IMR-90 (cell line): ENCODE measurements around the gene ALOXE3. TPM values are rescaled to one million over a fixed set of nuclear protein-coding genes. Genes with fewer than 3 reads are reported as not detected.

Experiments used
- ATAC-seq: fragments of 200-7000 bp; cut with Tn5 transposase; 2 replicates; pipeline ENCODE4 v1.9.1; 2020; ENCODE audit warnings: low read depth, mild to moderate bottlenecking, moderate library complexity
- BruUV-seq: library from RNA; stranded (reverse); fragments of 400-500 nt; replicated peaks from 2 replicates; lab custom pipeline; 2021; lab: Mats Ljungman, UMichigan
- CTCF ChIA-PET: fragments of 300-600 bp; formaldehyde crosslinking; extraction: SDS; loops from one replicate; lab custom pipeline; 2021; ENCODE audit warnings: antibody characterized with exemption; lab: Yijun Ruan, JAX
- POLR2A ChIA-PET: fragments of 300-600 bp; sonication (Branson Sonifier 250); formaldehyde crosslinking; loops from one replicate; lab custom pipeline; 2022; ENCODE audit warnings: antibody characterized with exemption; ENCODE audit not compliant: unreplicated experiment; lab: Charles Lee
- DNase-seq: peaks from one replicate; pipeline ENCODE4 v3.0.0; 2013
- H2AFZ ChIP-seq: replicated peaks from 2 replicates; pipeline ENCODE3; 2013; ENCODE audit warnings: low read length, mild to moderate bottlenecking; ENCODE audit not compliant: poor library complexity
- H2AK5ac ChIP-seq: 2 replicates; pipeline ENCODE4 v1.6.1; 2013; ENCODE audit warnings: low read depth, low read length, inconsistent platforms
- H2AK9ac ChIP-seq: replicated peaks from 2 replicates; pipeline ENCODE3; 2013; ENCODE audit warnings: mild to moderate bottlenecking, low read depth, low read length, moderate library complexity; ENCODE audit not compliant: poor library complexity
- H2BK120ac ChIP-seq: 2 replicates; pipeline ENCODE4 v1.6.1; 2013; ENCODE audit warnings: low read depth, low read length, inconsistent platforms
- H2BK15ac ChIP-seq: 3 replicates; pipeline ENCODE4 v1.6.1; 2013; ENCODE audit warnings: low read depth, low read length, inconsistent platforms
- H2BK20ac ChIP-seq: 2 replicates; pipeline ENCODE4 v1.6.1; 2013; ENCODE audit warnings: low read depth, mild to moderate bottlenecking, inconsistent platforms, low read length, moderate library complexity
- H2BK5ac ChIP-seq: 2 replicates; pipeline ENCODE4 v1.6.1; 2013; ENCODE audit warnings: mild to moderate bottlenecking, low read depth, low read length, inconsistent platforms; ENCODE audit not compliant: poor library complexity, severe bottlenecking
- H3K14ac ChIP-seq: replicated peaks from 2 replicates; pipeline ENCODE4 v1.6.1; 2013; ENCODE audit warnings: low read depth, low read length, inconsistent platforms
- H3K18ac ChIP-seq: 2 replicates; pipeline ENCODE4 v1.6.1; 2013; ENCODE audit warnings: low read depth, low read length, control low read depth
- H3K23ac ChIP-seq: 2 replicates; pipeline ENCODE4 v1.6.1; 2013; ENCODE audit warnings: low read depth, low read length, inconsistent platforms
- H3K27ac ChIP-seq: 2 replicates; pipeline ENCODE4 v1.5.1; 2013; ENCODE audit warnings: mild to moderate bottlenecking, control low read depth, low read length; ENCODE audit not compliant: insufficient read depth
- H3K27me3 ChIP-seq: 2 replicates; pipeline ENCODE4 v1.6.1; 2013; ENCODE audit warnings: low read length; ENCODE audit not compliant: control insufficient read depth, insufficient read depth
- H3K36me3 ChIP-seq: 2 replicates; pipeline ENCODE4 v1.6.1; 2013; ENCODE audit warnings: low read length, mixed read lengths; ENCODE audit not compliant: control insufficient read depth, insufficient read depth
- H3K4ac ChIP-seq: 2 replicates; pipeline ENCODE4 v1.6.1; 2013; ENCODE audit warnings: low read depth, low read length, inconsistent platforms
- H3K4me1 ChIP-seq: 2 replicates; pipeline ENCODE4 v1.6.1; 2013; ENCODE audit warnings: low read length, mixed read lengths; ENCODE audit not compliant: control insufficient read depth, insufficient read depth
- H3K4me2 ChIP-seq: 2 replicates; pipeline ENCODE4 v1.6.1; 2013; ENCODE audit warnings: low read depth, mild to moderate bottlenecking, control low read depth, low read length, moderate library complexity
- H3K4me3 ChIP-seq: 2 replicates; pipeline ENCODE4 v1.5.1; 2013; ENCODE audit warnings: low read depth, mild to moderate bottlenecking, control low read depth, low read length, moderate library complexity; ENCODE audit not compliant: insufficient read depth
- H3K56ac ChIP-seq: 2 replicates; pipeline ENCODE4 v1.6.1; 2013; ENCODE audit warnings: low read length, inconsistent platforms; ENCODE audit not compliant: insufficient read depth; ENCODE audit errors: extremely low read depth
- H3K79me1 ChIP-seq, 2 experiments: 2 replicates each; pipeline ENCODE4 v1.6.1; 2013; ENCODE audit warnings: low read length in 2 of 2, inconsistent platforms in 1 of 2, low read depth in 1 of 2
- H3K9ac ChIP-seq: 2 replicates; pipeline ENCODE4 v1.6.1; 2013; ENCODE audit warnings: low read depth, low read length, control low read depth
- H3K9me1 ChIP-seq: 2 replicates; pipeline ENCODE4 v1.6.1; 2013; ENCODE audit warnings: low read length, inconsistent platforms; ENCODE audit not compliant: insufficient read depth
- H3K9me3 ChIP-seq: 2 replicates; pipeline ENCODE4 v1.6.1; 2013; ENCODE audit warnings: low read length; ENCODE audit not compliant: control insufficient read depth, insufficient read depth
- H4K20me1 ChIP-seq: 2 replicates; pipeline ENCODE4 v1.6.1; 2013; ENCODE audit warnings: low read length, inconsistent platforms; ENCODE audit not compliant: insufficient read depth
- H4K5ac ChIP-seq: 2 replicates; pipeline ENCODE4 v1.6.1; 2013; ENCODE audit warnings: mild to moderate bottlenecking, low read depth, low read length, control low read depth
- H4K8ac ChIP-seq, 2 experiments: 2 replicates each; pipeline ENCODE4 v1.6.1; 2013; ENCODE audit warnings: low read depth in 2 of 2, low read length in 2 of 2, control low read depth in 1 of 2, inconsistent platforms in 1 of 2
- H4K91ac ChIP-seq: 2 replicates; pipeline ENCODE4 v1.6.1; 2013; ENCODE audit warnings: low read depth, low read length, inconsistent platforms; ENCODE audit not compliant: insufficient read depth
- BHLHE40 ChIP-seq: fragments of 150-350 bp; IDR thresholded peaks from 2 replicates; pipeline ENCODE4 v1.6.1; 2016; ENCODE audit warnings: mild to moderate bottlenecking, low read depth, low read length
- CEBPB ChIP-seq: IDR thresholded peaks from 2 replicates; pipeline ENCODE4 v1.6.1; 2012; ENCODE audit warnings: low read depth, low read length, improper control_type of control experiment
- CHD1 ChIP-seq: IDR thresholded peaks from 2 replicates; pipeline ENCODE4 v1.6.1; 2012; ENCODE audit warnings: low read depth, low read length, improper control_type of control experiment
- MAFK ChIP-seq: IDR thresholded peaks from 2 replicates; pipeline ENCODE4 v1.6.1; 2012; ENCODE audit warnings: low read depth, low read length, improper control_type of control experiment
- MAZ ChIP-seq: IDR thresholded peaks from 2 replicates; pipeline ENCODE4 v1.6.1; 2012; ENCODE audit warnings: low read depth, mild to moderate bottlenecking, low read length, improper control_type of control experiment, moderate library complexity, borderline replicate concordance
- MXI1 ChIP-seq: IDR thresholded peaks from 2 replicates; pipeline ENCODE4 v1.6.1; 2012; ENCODE audit warnings: low read depth, mild to moderate bottlenecking, low read length, moderate library complexity, borderline replicate concordance
- NFE2L2 ChIP-seq: fragments of 150-350 bp; IDR thresholded peaks from 2 replicates; pipeline ENCODE4 v1.6.1; 2016; ENCODE audit warnings: low read depth, mild to moderate bottlenecking, low read length
- POLR2A ChIP-seq: IDR thresholded peaks from 2 replicates; pipeline ENCODE4 v1.6.1; 2012; ENCODE audit warnings: mild to moderate bottlenecking, low read depth, low read length
- RAD21 ChIP-seq: IDR thresholded peaks from 2 replicates; pipeline ENCODE4 v1.6.1; 2012; ENCODE audit warnings: low read length, improper control_type of control experiment
- RFX5 ChIP-seq: IDR thresholded peaks from 2 replicates; pipeline ENCODE4 v1.8.0; 2012; ENCODE audit warnings: low read depth, mild to moderate bottlenecking, low read length, moderate library complexity
- SMC3 ChIP-seq: fragments of 150-350 bp; IDR thresholded peaks from 2 replicates; pipeline ENCODE4 v1.6.1; 2016; ENCODE audit warnings: low read depth, mild to moderate bottlenecking, antibody characterized with exemption, low read length, moderate library complexity
- USF2 ChIP-seq: fragments of 150-350 bp; IDR thresholded peaks from 2 replicates; pipeline ENCODE4 v1.6.1; 2017; ENCODE audit warnings: mild to moderate bottlenecking, antibody characterized with exemption, low read length, low read depth
- WGBS, 2 experiments: methylation state at CpG; one replicate each; pipeline versions ENCODE4 v1.1.5 to v1.1.7; 2013; ENCODE audit warnings: missing lambda C conversion rate in 2 of 2; ENCODE audit not compliant: insufficient read length in 1 of 2; ENCODE audit errors: extremely low coverage in 2 of 2; 5-methylcytosine and 5-hydroxymethylcytosine counted together
- dilution Hi-C: fragments of 300-500 bp; cut with HindIII; formaldehyde crosslinking; loops from one replicate; pipeline ENCODE4 v1.14.3; 2018; ENCODE audit warnings: low sequenced_read_pairs; ENCODE audit not compliant: unreplicated experiment
- in situ Hi-C: fragments of 300-500 bp; cut with MboI; formaldehyde crosslinking; loops from 3 replicates; pipeline ENCODE4 v1.14.3; 2019; ENCODE audit warnings: low sequenced_read_pairs, inconsistent platforms, mixed read lengths
- intact Hi-C: fragments of 100-400 bp; cut with micrococcal nuclease; formaldehyde crosslinking; loops from 2 replicates; pipeline ENCODE4 v1.10.0; 2022
- polyA plus RNA-seq, 3 experiments: library from polyadenylated mRNA; depleted of rRNA; stranded (reverse); fragments of >200 nt; gene quantifications; 2 replicates each; pipeline ENCODE4 v1.2.3, GENCODE V29; 2012; ENCODE audit warnings: low replicate concordance in 1 of 3
- total RNA-seq: library from RNA; depleted of rRNA; stranded (reverse); fragments of >200 nt; gene quantifications from 2 replicates; pipeline ENCODE4 v1.2.3, GENCODE V29; 2012
- TF ChIP-seq, protein P1 (sequence below): fragments of 150-350 bp; IDR thresholded peaks from 2 replicates; pipeline ENCODE4 v1.6.1; 2016; ENCODE audit warnings: low read depth, mild to moderate bottlenecking, low read length, moderate library complexity, borderline replicate concordance

ALOXE3 gene
- total and polyA plus RNA-seq, 2 of the 4 experiments (the other 2 are of a cell fraction) = under 0.01 to 0.26 TPM

DNA sequence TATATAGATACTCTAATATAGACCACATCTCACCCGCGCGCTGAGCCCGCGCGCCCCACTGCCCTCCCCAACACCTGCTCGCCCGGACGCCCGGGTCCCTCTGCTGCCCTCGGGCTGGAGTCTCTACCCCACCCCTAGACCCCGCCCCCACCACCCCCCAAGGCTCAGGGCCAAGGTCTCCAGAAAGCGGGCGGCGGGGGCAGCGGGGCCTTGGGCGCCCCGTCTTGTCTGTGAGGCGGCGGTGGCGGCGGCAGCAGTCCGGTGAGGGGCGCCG lies 3.0 kb upstream of the ALOXE3 start:
- no TSS peak for BruUV-seq
- H4K8ac ChIP-seq = no peak overlapping the region
- H3K18ac ChIP-seq = no peak overlapping the region
- H3K4me2 ChIP-seq = peak overlapping the region; percentile 86; the same call in 1 of the 2 replicates
- no peaks in the 10 kb centered on the region for H3K36me3 ChIP-seq
- H3K9me3 ChIP-seq = no peaks in the 10 kb centered on the region
- no peak overlapping the region for H2BK5ac ChIP-seq
- H3K56ac ChIP-seq = no peak overlapping the region
- H3K27me3 ChIP-seq = peaks cover 5% of the 10 kb centered on the region; the same call in 1 of the 2 replicates
- H3K14ac ChIP-seq = no peak overlapping the region
- no peaks in the 10 kb centered on the region; a peak in 1 of 4 replicates for H3K79me1 ChIP-seq
- dilution Hi-C loops (loop anchor here (25.0 kb wide), 1 partner anchor 116 kb away; the partner anchor contains the start of genes CTC1 and PFAS), intact Hi-C loops (no loop called here), in situ Hi-C loops (loop anchor here (5.0 kb wide), 1 partner anchor 101 kb away; no protein-coding TSS in a partner anchor)
- H3K23ac ChIP-seq = no peak overlapping the region
- peak overlapping the region; percentile 88 for H2AFZ ChIP-seq
- H4K91ac ChIP-seq = no peak overlapping the region
- H2AK9ac ChIP-seq = peak overlapping the region; percentile 66
- no peak for ATAC-seq
- H3K9ac ChIP-seq = no peak overlapping the region
- H3K27ac ChIP-seq = no peak overlapping the region
- TF ChIP-seq CEBPB = no peak
- no peak for TF ChIP-seq BHLHE40
- no peak for TF ChIP-seq POLR2A
- TF ChIP-seq NFE2L2 = no peak
- TF ChIP-seq RFX5 = no peak
- no peak for TF ChIP-seq RAD21
- no peak for TF ChIP-seq MXI1
- TF ChIP-seq, protein P1, sequence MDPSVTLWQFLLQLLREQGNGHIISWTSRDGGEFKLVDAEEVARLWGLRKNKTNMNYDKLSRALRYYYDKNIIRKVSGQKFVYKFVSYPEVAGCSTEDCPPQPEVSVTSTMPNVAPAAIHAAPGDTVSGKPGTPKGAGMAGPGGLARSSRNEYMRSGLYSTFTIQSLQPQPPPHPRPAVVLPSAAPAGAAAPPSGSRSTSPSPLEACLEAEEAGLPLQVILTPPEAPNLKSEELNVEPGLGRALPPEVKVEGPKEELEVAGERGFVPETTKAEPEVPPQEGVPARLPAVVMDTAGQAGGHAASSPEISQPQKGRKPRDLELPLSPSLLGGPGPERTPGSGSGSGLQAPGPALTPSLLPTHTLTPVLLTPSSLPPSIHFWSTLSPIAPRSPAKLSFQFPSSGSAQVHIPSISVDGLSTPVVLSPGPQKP = no peak
- no peak for TF ChIP-seq SMC3
- TF ChIP-seq MAZ = no peak
- TF ChIP-seq MAFK = no peak
- no peak for TF ChIP-seq USF2
- TF ChIP-seq CHD1 = no peak
- no peak overlapping the region for H2BK20ac ChIP-seq
- H3K4me1 ChIP-seq = peaks cover 14% of the 10 kb centered on the region
- CTCF ChIA-PET = interaction anchor here (1.0 kb wide), 1 partner anchor 102 kb away, joined by 4 read pairs; no protein-coding TSS in a partner anchor
- WGBS, 2 experiments = 0% methylated on average over 13 of the region's 25 CpGs; no CpG with 5 or more reads in 1 of the 2 experiments
- DNase-seq = no peak
- POLR2A ChIA-PET = no interaction called here
- H2AK5ac ChIP-seq = no peak overlapping the region
- H3K4ac ChIP-seq = no peak overlapping the region
- H2BK15ac ChIP-seq = no peak overlapping the region
- H3K9me1 ChIP-seq = peaks cover 9% of the 10 kb centered on the region
- no peak overlapping the region for H4K5ac ChIP-seq
- peaks cover 24% of the 10 kb centered on the region for H4K20me1 ChIP-seq
- peak overlapping the region; percentile 73 for H3K4me3 ChIP-seq
- H2BK120ac ChIP-seq = no peak overlapping the region
